ENCODE measurements around the gene EGR4.

EGR4 gene

DNA sequence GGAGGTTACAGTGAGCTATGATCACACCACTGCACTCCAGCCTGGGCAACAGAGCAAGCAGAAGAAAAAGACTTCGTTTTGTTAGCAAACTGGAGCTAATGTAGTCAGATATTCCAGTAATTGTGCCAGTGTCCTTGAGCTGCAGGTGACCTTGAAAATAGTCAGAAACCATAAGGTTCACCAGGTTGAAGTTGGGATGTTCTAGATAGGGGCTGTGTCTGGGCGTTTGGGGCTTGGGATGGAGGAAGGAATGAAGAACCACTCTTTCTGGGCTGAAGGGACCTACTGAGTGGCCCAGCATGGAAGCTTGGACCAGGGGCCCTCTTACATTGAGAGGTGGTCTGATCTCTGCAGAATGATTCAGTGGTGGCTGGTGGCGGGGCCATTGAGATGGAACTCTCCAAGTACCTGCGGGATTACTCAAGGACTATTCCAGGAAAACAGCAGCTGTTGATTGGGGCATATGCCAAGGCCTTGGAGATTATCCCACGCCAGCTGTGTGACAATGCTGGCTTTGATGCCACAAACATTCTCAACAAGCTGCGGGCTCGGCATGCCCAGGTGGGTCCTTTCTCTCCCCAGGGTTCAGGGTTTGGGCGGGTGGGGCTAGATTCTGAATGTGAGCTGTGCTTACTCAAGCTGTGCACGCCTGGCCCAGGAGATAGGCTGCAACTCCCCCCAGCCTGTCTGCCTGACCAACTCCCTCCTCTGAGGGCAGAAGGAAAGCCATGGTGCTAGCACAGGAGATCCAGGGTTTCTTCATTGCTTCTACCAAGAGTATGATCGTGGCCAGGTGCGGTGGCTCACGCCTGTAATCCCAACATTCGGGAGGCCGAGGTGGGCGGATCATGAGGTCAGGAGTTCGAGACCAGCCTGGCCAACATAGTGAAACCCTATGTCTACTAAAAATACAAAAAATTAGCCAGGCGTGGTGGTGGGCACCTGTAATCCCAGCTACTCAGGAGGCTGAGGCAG lies 42.2 kb downstream of the EGR4 start:
- DNase-seq (ENCODE audit: low read depth in 2 of 2): no peak

DNA sequence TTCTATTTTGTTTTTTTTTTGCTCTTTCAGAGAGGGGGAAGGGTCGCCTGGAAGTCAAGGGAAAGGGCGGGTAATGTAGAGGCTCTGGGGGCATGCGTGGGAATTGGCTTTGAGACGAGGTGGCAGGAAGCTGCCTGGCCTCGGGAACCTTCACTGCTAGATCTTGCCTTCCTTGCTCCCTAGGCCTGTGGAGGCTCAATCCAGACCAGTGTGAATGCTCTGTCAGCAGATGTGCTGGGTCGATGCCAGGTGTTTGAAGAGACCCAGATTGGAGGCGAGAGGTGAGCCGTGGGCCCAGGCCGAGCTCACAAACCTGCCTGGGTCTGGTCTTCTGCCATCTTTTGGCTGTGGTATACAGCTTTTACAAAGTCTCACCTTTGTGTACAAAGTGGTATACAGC lies 43.7 kb downstream of the EGR4 start:
- no peak for DNase-seq (ENCODE audit: low read depth in 2 of 2)

- no peak for DNase-seq (ENCODE audit: low read depth in 2 of 2)
These were observed 46.5 kb downstream of the EGR4 start for GRCh38 chr2:73246850-73247249.

DNA sequence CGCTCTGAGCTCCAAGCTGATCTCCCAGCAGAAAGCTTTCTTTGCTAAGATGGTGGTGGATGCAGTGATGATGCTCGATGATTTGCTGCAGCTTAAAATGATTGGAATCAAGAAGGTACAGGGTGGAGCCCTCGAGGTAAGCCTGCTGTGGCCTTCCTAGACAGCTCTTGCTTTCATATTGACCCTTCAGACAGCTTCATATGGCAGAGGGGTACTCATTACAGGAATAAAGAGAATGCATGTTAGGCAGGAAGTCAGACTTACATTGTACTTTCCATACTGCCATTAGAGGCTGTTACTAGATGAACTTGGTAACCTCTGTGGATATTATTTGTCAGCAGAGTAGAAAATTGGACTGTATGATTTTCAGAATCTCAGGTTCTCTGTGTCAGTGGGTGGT lies 48.8 kb downstream of the EGR4 start:
- no peak for DNase-seq (ENCODE audit: low read depth in 2 of 2)

GRCh38 chr2:73243884-73244570 lies 49.3 kb downstream of the EGR4 start:
- no peak for DNase-seq (ENCODE audit: low read depth in 2 of 2)
